Measurements from ENCODE around the gene BCL2L1. TPM values are rescaled to one million over a fixed set of nuclear protein-coding genes. Genes with fewer than 3 reads are reported as not detected.

Gene BCL2L1
- total RNA-seq, 1 donor from 2014 or later: 60.4 TPM

DNA sequence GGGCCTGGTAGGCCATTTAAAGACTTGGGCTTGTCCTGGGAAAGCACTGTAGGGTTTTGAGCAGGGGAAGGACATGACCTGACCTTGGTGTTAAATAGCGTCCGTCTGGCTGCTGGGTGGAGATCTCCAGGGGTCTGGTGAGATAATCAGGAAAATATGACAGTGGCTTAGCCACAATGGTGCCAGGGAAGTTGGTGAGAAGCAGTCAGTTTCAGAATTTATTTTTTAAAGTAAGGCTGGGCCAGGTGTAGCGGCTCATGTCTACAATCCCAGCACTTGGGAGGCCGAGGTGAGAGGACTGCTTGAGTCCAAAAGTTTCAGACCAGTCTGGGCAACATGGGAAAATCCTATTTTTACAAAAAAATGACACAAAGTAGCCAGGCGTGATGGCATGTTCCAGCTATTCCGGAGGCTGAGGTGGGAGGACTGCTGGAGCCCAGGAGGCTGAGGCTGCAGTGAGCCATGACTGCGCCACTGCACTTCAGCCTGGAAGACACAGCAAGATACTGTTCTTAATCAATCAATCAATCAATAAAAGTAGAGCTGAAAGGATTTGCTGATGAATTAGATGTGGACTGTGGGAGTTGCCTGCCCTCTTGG lies 41.4 kb downstream of the BCL2L1 start:
- no peak for ATAC-seq (ENCODE audit: low read depth)
- no peak overlapping the region for H3K27ac Mint-ChIP-seq
- peaks cover 63% of the 10 kb centered on the region for H3K4me1 Mint-ChIP-seq
- ChIA-PET POLR2A (no interaction called here), CTCF (interaction anchor here (1.7 kb wide), 1 partner anchor 42 kb away, joined by 5 read pairs; no protein-coding TSS in a partner anchor)
- DNase-seq: no peak
- no peaks in the 10 kb centered on the region for H3K9me3 Mint-ChIP-seq
- TF ChIP-seq, protein P1, sequence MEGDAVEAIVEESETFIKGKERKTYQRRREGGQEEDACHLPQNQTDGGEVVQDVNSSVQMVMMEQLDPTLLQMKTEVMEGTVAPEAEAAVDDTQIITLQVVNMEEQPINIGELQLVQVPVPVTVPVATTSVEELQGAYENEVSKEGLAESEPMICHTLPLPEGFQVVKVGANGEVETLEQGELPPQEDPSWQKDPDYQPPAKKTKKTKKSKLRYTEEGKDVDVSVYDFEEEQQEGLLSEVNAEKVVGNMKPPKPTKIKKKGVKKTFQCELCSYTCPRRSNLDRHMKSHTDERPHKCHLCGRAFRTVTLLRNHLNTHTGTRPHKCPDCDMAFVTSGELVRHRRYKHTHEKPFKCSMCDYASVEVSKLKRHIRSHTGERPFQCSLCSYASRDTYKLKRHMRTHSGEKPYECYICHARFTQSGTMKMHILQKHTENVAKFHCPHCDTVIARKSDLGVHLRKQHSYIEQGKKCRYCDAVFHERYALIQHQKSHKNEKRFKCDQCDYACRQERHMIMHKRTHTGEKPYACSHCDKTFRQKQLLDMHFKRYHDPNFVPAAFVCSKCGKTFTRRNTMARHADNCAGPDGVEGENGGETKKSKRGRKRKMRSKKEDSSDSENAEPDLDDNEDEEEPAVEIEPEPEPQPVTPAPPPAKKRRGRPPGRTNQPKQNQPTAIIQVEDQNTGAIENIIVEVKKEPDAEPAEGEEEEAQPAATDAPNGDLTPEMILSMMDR (IDR thresholded peaks at IDR 0.05): no peak
- intact Hi-C loops (cut with micrococcal nuclease): no loop called here
- no peaks in the 10 kb centered on the region for H3K27me3 Mint-ChIP-seq
- peaks cover 58% of the 10 kb centered on the region for H3K36me3 Mint-ChIP-seq (ENCODE audit: low read depth)
- H3K4me3 Mint-ChIP-seq: no peak overlapping the region

DNA sequence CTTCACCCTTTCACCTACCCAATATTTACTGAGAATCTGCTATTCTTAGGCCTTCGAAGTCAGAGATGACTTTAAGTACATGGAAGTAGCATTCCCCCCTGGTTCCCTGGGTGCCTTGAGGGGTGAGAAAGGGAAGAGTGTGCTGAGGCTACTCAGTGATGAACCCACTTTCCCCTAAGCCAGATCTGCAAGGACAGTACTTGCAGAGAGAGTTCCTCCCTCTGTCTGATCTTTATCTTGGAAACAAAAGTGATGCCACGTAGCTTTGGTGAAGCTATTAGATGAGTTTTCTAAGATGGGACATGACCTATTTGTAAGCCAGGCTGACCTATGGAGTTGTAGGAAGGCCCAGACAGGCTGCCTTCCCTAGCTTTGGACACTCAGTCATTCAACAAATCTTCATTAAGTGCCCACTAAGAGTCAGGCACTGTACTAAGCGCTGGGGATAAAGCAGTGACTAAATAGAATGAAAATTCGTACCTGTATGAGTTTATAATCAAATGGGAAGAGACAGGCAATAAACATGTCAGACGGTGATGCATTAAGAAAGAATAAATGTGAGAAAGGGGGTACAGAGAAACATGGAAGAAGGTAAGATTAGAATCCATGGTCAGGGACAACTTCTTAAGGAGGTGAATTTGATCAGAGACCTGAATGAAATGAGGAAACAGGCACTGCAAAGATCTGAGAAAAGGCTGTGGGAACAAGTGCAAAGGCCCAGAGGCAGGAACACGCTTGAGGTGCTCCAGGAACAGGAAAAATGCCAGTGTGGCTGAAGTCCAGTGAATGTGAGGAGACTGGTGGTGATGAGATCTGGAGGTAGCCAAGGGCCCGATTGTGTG lies 42.2 kb downstream of the BCL2L1 start:
- no peak overlapping the region for H3K4me3 Mint-ChIP-seq
- ChIA-PET CTCF (interaction anchor here (1.1 kb wide), 1 partner anchor 19 kb away, joined by 5 read pairs; no protein-coding TSS in a partner anchor), POLR2A (interaction anchor here (0.6 kb wide), 1 partner anchor 117 kb away, joined by 3 read pairs; no protein-coding TSS in a partner anchor)
- H3K27me3 Mint-ChIP-seq: no peaks in the 10 kb centered on the region
- no peak for ATAC-seq (ENCODE audit: low read depth)
- H3K36me3 Mint-ChIP-seq (ENCODE audit: low read depth): peaks cover 63% of the 10 kb centered on the region
- peaks cover 63% of the 10 kb centered on the region for H3K4me1 Mint-ChIP-seq
- intact Hi-C loops (cut with micrococcal nuclease): no loop called here
- TF ChIP-seq, protein P1 (IDR thresholded peaks at IDR 0.05): no peak
- no peak for DNase-seq
- no peaks in the 10 kb centered on the region for H3K9me3 Mint-ChIP-seq
- H3K27ac Mint-ChIP-seq: no peak overlapping the region

DNA sequence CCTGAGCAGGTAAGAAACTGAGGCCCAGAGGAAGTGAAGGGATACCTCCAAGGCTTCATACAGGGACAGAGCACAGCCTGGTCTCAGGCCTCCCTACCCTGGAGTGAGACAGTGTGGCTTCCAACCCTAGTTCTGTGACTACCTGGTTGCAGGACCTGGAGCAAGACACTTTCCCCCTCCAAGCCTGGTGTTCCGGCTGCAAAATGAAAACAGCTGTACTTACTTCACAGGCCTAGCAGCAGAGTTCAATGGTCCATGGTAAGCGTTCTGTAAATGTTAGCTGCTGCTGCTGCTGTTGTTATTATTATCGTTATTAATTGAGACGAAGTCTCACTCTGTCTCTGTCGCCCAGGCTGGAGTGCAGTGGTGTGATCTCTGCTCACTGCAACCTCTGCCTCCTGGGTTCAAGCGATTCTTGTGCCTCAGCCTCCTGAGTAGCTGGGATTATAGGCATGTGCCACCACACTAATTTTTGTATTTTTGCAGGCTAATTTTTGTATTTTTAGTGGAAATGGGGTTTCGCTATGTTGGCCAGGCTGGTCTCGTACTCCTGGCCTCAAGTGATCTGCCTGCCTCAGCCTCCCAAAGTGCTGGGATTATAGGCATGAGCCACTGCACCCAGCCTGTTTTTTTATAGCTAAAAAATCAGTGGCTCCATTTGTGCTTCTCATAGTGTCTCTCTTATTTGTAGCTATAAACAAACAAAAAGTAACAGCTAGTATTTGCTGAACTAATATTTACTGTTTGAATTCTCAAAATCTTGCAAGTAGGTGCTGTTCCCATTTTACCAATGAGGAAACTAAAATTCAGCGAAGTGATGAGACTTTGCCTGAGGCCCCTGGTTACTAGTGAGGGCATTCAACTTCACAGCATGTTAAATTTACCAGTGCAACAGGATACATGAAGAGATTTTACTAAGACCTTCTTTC lies 43.0 kb downstream of the BCL2L1 start:
- Mint-ChIP-seq H3K36me3 (ENCODE audit: low read depth) (peaks cover 64% of the 10 kb centered on the region), H3K27me3 (no peaks in the 10 kb centered on the region), H3K4me3 (no peak overlapping the region), H3K27ac (no peak overlapping the region), H3K4me1 (peaks cover 64% of the 10 kb centered on the region), H3K9me3 (no peaks in the 10 kb centered on the region)
- POLR2A ChIA-PET: interaction anchor here (0.6 kb wide), 1 partner anchor 118 kb away, joined by 3 read pairs; no protein-coding TSS in a partner anchor
- CTCF ChIA-PET: interaction anchor here (0.6 to 1.1 kb wide), 2 partner anchors 18 to 43 kb away, joined by 3 to 5 read pairs; no protein-coding TSS in a partner anchor
- intact Hi-C loops (cut with micrococcal nuclease): no loop called here
- DNase-seq: no peak
- no peak for ATAC-seq (ENCODE audit: low read depth)
- TF ChIP-seq, protein P1 (IDR thresholded peaks at IDR 0.05): no peak

DNA sequence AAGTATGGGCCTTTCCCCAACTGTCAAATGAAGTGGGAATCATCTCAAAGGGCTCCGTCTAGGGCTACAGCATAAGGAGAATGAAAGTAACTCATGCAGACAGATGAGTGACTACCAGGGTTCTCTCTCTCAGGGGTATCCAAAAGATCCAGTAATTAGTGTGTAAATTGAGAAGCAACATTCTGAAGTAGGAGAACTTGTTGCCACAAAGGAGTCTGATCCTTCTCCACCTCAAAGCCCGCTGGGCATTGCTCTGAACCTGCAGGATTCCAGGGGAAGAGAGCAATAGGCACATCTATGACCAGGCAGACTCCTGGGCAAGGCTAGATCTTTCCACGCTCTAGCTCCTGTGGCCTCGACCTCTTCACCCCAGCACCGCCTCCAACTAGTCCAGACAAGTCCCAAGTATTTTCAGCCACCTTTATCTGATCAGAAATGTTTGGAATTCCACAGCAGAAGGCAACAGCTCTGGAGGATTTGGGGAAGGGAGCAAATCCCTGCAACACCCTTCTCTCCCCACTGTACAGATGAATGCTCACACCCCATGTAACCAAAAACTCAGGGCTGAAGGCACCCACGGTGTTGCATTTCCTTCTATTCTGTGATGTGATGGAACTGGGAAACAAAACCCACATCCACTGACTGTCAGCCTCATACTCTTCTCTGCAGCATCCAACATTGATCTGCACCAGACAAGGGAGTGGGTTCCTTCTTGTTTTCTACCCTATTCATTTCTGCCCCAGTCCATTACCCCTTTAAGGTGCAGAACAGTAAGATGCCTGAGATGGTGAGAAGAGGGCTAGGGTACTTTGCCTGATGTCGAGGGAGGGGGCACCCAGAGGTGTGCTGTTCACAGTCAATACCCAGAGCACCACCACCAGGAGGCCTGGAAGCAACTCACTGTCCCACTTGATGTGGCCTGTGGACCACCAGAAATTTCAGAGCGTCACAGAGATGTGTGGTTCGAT lies 44.0 kb downstream of the BCL2L1 start:
- H3K36me3 Mint-ChIP-seq (ENCODE audit: low read depth): peaks cover 63% of the 10 kb centered on the region
- peaks cover 63% of the 10 kb centered on the region for H3K4me1 Mint-ChIP-seq
- ChIA-PET POLR2A (no interaction called here), CTCF (no interaction called here)
- no peaks in the 10 kb centered on the region for H3K27me3 Mint-ChIP-seq
- H3K27ac Mint-ChIP-seq: no peak overlapping the region
- TF ChIP-seq, protein P1 (IDR thresholded peaks at IDR 0.05): no peak
- ATAC-seq (ENCODE audit: low read depth): no peak
- DNase-seq: no peak
- intact Hi-C loops (cut with micrococcal nuclease): no loop called here
- H3K9me3 Mint-ChIP-seq: no peaks in the 10 kb centered on the region
- H3K4me3 Mint-ChIP-seq: no peak overlapping the region

Measured in activated B cell treated with CpG ODN at 0.5 μM for 24 hours (primary cell).